Spleen (tissue), 7 donors: ENCODE measurements around the gene BRD3OS.

Experiments used
- POLR2A ChIP-seq, 3 donors: fragments of 450-650 bp; IDR thresholded peaks; one replicate each; pipeline ENCODE4 v1.5.1; 2017; ENCODE audit warnings: antibody characterized with exemption in 3 of 3, mild to moderate bottlenecking in 1 of 3
- POLR2AphosphoS5 ChIP-seq, 3 donors: sonication (generic); formaldehyde crosslinking; IDR thresholded peaks; one replicate each; pipeline ENCODE4 v1.5.1; 2017; ENCODE audit warnings: antibody characterized with exemption in 3 of 3
- TF ChIP-seq, protein P1 (sequence below), 11 experiments: fragments of 200-600 bp in 7 of 11; fragments of 450-650 bp in 4 of 11; sonication (generic) in 4 of 11; IDR thresholded peaks in 8 of 11; conservative IDR thresholded peaks in 3 of 11; 1 replicate in 7 of 11; 2 replicates in 4 of 11; pipeline versions ENCODE4 v1.4.0 to v1.8.0; 2016 to 2021; ENCODE audit warnings: antibody characterized with exemption in 11 of 11, inconsistent platforms in 4 of 11, mild to moderate bottlenecking in 1 of 11
- donor health status: DM: no; HTN: no; CAD: no; lungs with moderate emphysema.
- donor health status: DM: no; HTN: no; CAD: no.
- donor health status: DM: no; HTN: no; CAD: no.

DNA sequence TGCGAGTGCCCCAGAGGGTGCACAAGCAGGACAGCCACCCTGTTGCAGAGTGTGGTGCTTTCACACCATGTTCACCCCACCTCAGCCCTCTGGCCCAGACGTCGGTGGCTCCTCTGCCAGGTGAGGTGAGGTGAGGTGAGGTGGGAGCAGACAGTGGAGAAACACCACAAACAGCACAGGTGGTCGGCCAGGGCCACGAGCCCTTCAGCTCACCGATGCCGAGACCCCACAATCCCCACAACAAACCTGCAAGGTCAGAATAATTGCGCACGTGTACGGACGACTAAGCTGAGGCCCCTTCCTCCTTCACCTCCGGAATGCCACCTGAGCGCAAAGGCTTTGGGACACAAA is 32.0 kb downstream of the BRD3OS start:
- TF ChIP-seq POLR2A (IDR thresholded peaks at IDR 0.05) (no peak), POLR2AphosphoS5 (IDR thresholded peaks at IDR 0.05) (no peak)
- TF ChIP-seq, protein P1, sequence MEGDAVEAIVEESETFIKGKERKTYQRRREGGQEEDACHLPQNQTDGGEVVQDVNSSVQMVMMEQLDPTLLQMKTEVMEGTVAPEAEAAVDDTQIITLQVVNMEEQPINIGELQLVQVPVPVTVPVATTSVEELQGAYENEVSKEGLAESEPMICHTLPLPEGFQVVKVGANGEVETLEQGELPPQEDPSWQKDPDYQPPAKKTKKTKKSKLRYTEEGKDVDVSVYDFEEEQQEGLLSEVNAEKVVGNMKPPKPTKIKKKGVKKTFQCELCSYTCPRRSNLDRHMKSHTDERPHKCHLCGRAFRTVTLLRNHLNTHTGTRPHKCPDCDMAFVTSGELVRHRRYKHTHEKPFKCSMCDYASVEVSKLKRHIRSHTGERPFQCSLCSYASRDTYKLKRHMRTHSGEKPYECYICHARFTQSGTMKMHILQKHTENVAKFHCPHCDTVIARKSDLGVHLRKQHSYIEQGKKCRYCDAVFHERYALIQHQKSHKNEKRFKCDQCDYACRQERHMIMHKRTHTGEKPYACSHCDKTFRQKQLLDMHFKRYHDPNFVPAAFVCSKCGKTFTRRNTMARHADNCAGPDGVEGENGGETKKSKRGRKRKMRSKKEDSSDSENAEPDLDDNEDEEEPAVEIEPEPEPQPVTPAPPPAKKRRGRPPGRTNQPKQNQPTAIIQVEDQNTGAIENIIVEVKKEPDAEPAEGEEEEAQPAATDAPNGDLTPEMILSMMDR (IDR thresholded peaks at IDR 0.05 in 8 of 11, conservative IDR thresholded peaks at IDR 0.05 in 3 of 11): no peak
